GM12878 (cell line): ENCODE data around the gene DDR1. TPM values are rescaled to one million over a fixed set of nuclear protein-coding genes. Genes with fewer than 3 reads are reported as not detected.
"Not testable (repeated sequence)": the region's sequence is repeated elsewhere in the genome, so short reads cannot be mapped to it uniquely, and the experiment has no call there.

Source experiments
- ATAC-seq: fragments of 200-7000 bp; cut with Tn5 transposase; 3 replicates; pipeline ENCODE4 v1.9.1; 2020; ENCODE audit warnings: mild to moderate bottlenecking, moderate library complexity
- BruUV-seq: library from RNA; stranded (reverse); fragments of 400-500 nt; replicated peaks from 2 replicates; lab custom pipeline; 2021; lab: Mats Ljungman, UMichigan
- CTCF ChIA-PET: fragments of 300-600 bp; sonication (Branson Sonifier 250); formaldehyde crosslinking; extraction: SDS; loops from one replicate; lab custom pipeline; 2021; ENCODE audit warnings: inconsistent platforms; lab: Yijun Ruan, JAX
- POLR2A ChIA-PET: fragments of 350-600 bp; formaldehyde crosslinking; extraction: SDS; loops from one replicate; lab custom pipeline; 2021; ENCODE audit warnings: inconsistent platforms; lab: Charles Lee
- RAD21 ChIA-PET: fragments of 300-600 bp; sonication (Branson Sonifier 250); formaldehyde crosslinking; loops from one replicate; lab custom pipeline; 2023; ENCODE audit warnings: antibody characterized with exemption; ENCODE audit not compliant: unreplicated experiment; lab: Charles Lee
- SMC1A ChIA-PET: fragments of 300-600 bp; sonication (Branson Sonifier 250); formaldehyde crosslinking; loops from one replicate; lab custom pipeline; 2023; ENCODE audit not compliant: unreplicated experiment, uncharacterized antibody; lab: Charles Lee
- DNase-seq: peaks from one replicate; pipeline ENCODE4 v3.0.0-alpha.2; 2011; ENCODE audit warnings: low read depth, low spot score
- FAIRE-seq: peaks from 3 replicates; lab custom pipeline; 2011; peaks lifted over from hg19 to GRCh38; lab: Jason Lieb, UNC
- H2AFZ ChIP-seq: 2 replicates; pipeline ENCODE4 v1.6.0; 2011; ENCODE audit warnings: low read depth, low read length, control low read depth; ENCODE audit not compliant: control insufficient read depth
- H3K27ac ChIP-seq: 2 replicates; pipeline ENCODE4 v1.5.1; 2011; ENCODE audit warnings: control low read depth; ENCODE audit not compliant: control insufficient read depth, insufficient read depth
- H3K27me3 ChIP-seq, 2 experiments: replicated peaks in 1 of 2; 2 replicates each; pipeline versions ENCODE4 v1.6.0 to v1.6.1; 2011; ENCODE audit warnings: low read length in 1 of 2; ENCODE audit not compliant: control insufficient read depth in 2 of 2, insufficient read depth in 2 of 2
- H3K36me3 ChIP-seq, 2 experiments: 2 replicates each; pipeline ENCODE4 v1.5.1; 2011; ENCODE audit warnings: low read length in 1 of 2; ENCODE audit not compliant: control insufficient read depth in 2 of 2, insufficient read depth in 2 of 2
- H3K4me1 ChIP-seq: 2 replicates; pipeline ENCODE4 v1.6.1; 2011; ENCODE audit warnings: mild to moderate bottlenecking, low read length, moderate library complexity, mixed read lengths; ENCODE audit not compliant: control insufficient read depth, insufficient read depth
- H3K4me2 ChIP-seq: 2 replicates; pipeline ENCODE4 v1.6.0; 2011; ENCODE audit warnings: control low read depth; ENCODE audit not compliant: control insufficient read depth, insufficient read depth
- H3K4me3 ChIP-seq: fragments of 200-600 bp; sonication (generic); 2 replicates; pipeline ENCODE4 v1.5.1; 2016
- H3K79me2 ChIP-seq: 2 replicates; pipeline ENCODE4 v1.6.0; 2011; ENCODE audit warnings: low read length; ENCODE audit not compliant: control insufficient read depth, insufficient read depth
- H3K9ac ChIP-seq: 2 replicates; pipeline ENCODE4 v1.8.0; 2011; ENCODE audit warnings: low read length, control low read depth, mixed read lengths; ENCODE audit not compliant: control insufficient read depth, insufficient read depth
- H3K9me3 ChIP-seq: replicated peaks from 3 replicates; pipeline ENCODE4 v1.5.1; 2011; ENCODE audit warnings: mild to moderate bottlenecking, low read length; ENCODE audit not compliant: control insufficient read depth, insufficient read depth
- H4K20me1 ChIP-seq: 2 replicates; pipeline ENCODE4 v1.6.0; 2011; ENCODE audit not compliant: control insufficient read depth, insufficient read depth
- ESRRA ChIP-seq: IDR thresholded peaks from 2 replicates; pipeline ENCODE4 v1.6.1; 2012; ENCODE audit warnings: mild to moderate bottlenecking, low read length, improper control_type of control experiment
- MXI1 ChIP-seq: fragments of 150-350 bp; IDR thresholded peaks from 2 replicates; pipeline ENCODE4 v1.6.1; 2011; ENCODE audit warnings: low read depth, mild to moderate bottlenecking, inconsistent platforms, low read length, improper control_type of control experiment
- NRF1 ChIP-seq: conservative IDR thresholded peaks from 2 replicates; pipeline ENCODE4 v1.6.1; 2011; ENCODE audit warnings: mild to moderate bottlenecking, low read depth, low read length, improper control_type of control experiment
- POLR2AphosphoS5 ChIP-seq: IDR thresholded peaks from 2 replicates; pipeline ENCODE4 v1.6.1; 2011; ENCODE audit warnings: mild to moderate bottlenecking, low read length, inconsistent platforms
- RELB ChIP-seq: fragments of 450-650 bp; IDR thresholded peaks from 2 replicates; pipeline ENCODE4 v1.6.1; 2017; ENCODE audit warnings: low read depth, mild to moderate bottlenecking, moderate library complexity
- WGBS: methylation state at CpG from one replicate; pipeline ENCODE4 v1.1.6; 2016; ENCODE audit warnings: low lambda C conversion rate; ENCODE audit not compliant: insufficient replicate concordance, insufficient coverage; ENCODE audit errors: missing lambda C conversion rate; 5-methylcytosine and 5-hydroxymethylcytosine counted together
- in situ Hi-C: fragments of 300-500 bp; cut with MboI; formaldehyde crosslinking; loops from 9 replicates; pipeline ENCODE4 v1.14.3; 2018; ENCODE audit warnings: mixed read lengths
- intact Hi-C: fragments of 100-400 bp; cut with micrococcal nuclease; formaldehyde crosslinking; loops from one replicate; pipeline ENCODE4 v1.14.2; 2022; ENCODE audit not compliant: unreplicated experiment
- polyA plus RNA-seq, 11 experiments: library from polyadenylated mRNA; depleted of rRNA in 4 of 11; unstranded in 6 of 11; stranded (reverse) in 5 of 11; fragments of >200 nt; fragmentation: Nextera tagmentation in 4 of 11; fragmentation: Illumina TruSeq in 1 of 11; extraction: Ambion mirVana in 4 of 11; extraction: Trizol in 1 of 11; gene quantifications; 1 replicate in 1 of 11; 2 replicates in 10 of 11; pipeline versions ENCODE4 v1.2.1 to v1.2.3, GENCODE V29; 2011 to 2016; ENCODE audit warnings: inconsistent platforms in 2 of 11, missing spikeins in 2 of 11, low read depth in 1 of 11
- total RNA-seq, 4 experiments: library from RNA; depleted of rRNA in 3 of 4; stranded (reverse); fragments of >200 nt in 3 of 4; fragmentation: Illumina TruSeq in 1 of 4; extraction: Trizol in 1 of 4; gene quantifications; 2 replicates each; pipeline versions ENCODE4 v1.2.1 to v1.2.3, GENCODE V29; 2013 to 2021
- TF ChIP-seq, protein P1 (sequence below): fragments of 450-650 bp; formaldehyde crosslinking; IDR thresholded peaks from 2 replicates; pipeline ENCODE4 v1.4.0; 2022; ENCODE audit warnings: mild to moderate bottlenecking, moderate library complexity
- TF ChIP-seq, protein P2 (sequence below): IDR thresholded peaks from 2 replicates; pipeline ENCODE4 v1.6.1; 2011; ENCODE audit warnings: low read depth, mild to moderate bottlenecking, low read length, moderate library complexity, borderline replicate concordance; ENCODE audit errors: extremely low read depth

The DDR1 gene
- total and polyA plus RNA-seq, 10 of the 15 experiments (the other 5 are each of a cell fraction or from before 2014, with no cell fraction given): 1.1 to 39.0 (median 11.9) TPM

GRCh38 chr6:30910473-30910872 is 26.2 kb downstream of the DDR1 start:
- ChIA-PET POLR2A (interaction anchor here (0.6 to 1.4 kb wide), 4 partner anchors 24 to 28 kb away, joined by 3 read pairs; partner anchors contain the start of gene DDR1), RAD21 (interaction anchor here (1.1 kb wide), 1 partner anchor 26 kb away, joined by 3 read pairs; the partner anchor contains the start of gene DDR1), CTCF (interaction anchor here (0.6 kb wide), 1 partner anchor 169 kb away, joined by 3 read pairs; no protein-coding TSS in a partner anchor)
- intact Hi-C loops, H3K9me3 ChIP-seq, DNase-seq, FAIRE-seq, H3K36me3 ChIP-seq, BruUV-seq, ATAC-seq, H3K27ac ChIP-seq, H3K9ac ChIP-seq, SMC1A ChIA-PET, H3K27me3 ChIP-seq, H3K4me2 ChIP-seq, H2AFZ ChIP-seq, in situ Hi-C loops, H3K4me3 ChIP-seq, H4K20me1 ChIP-seq: not testable (repeated sequence)
- 94% methylated on average over 12 of the region's 12 CpGs for WGBS
- H3K4me1 ChIP-seq: peaks cover 11% of the 10 kb centered on the region
- H3K79me2 ChIP-seq: peaks cover 20% of the 10 kb centered on the region

- CTCF ChIA-PET: interaction anchor here (0.9 to 9.3 kb wide), 30 partner anchors 12 to 459 kb away, joined by 3 to 122 read pairs (median 8); partner anchors contain the start of genes DDR1 and DHX16
- in situ Hi-C loops (no loop called here), intact Hi-C loops (no loop called here)
- Histone ChIP-seq H3K27ac (0 out of 2 replicates have a peak overlapping the region, but pooled peaks have one; percentile 56), H3K36me3 (peaks cover 6 to 8% of the 10 kb centered on the region in 2 experiments; a peak in 3 of 4 replicates), H3K9me3 (no peaks in the 10 kb centered on the region), H2AFZ (no peak overlapping the region), H3K27me3 (no peaks in the 10 kb centered on the region), H3K4me1 (peaks cover 11% of the 10 kb centered on the region), H3K4me3 (peak overlapping the region; percentile 91; the same call in 1 of the 2 replicates), H3K4me2 (peak overlapping the region; percentile 99; the same call in 1 of the 2 replicates), H4K20me1 (no peaks in the 10 kb centered on the region), H3K9ac (no peak overlapping the region), H3K79me2 (peaks cover 20% of the 10 kb centered on the region)
- POLR2A ChIA-PET: interaction anchor here (0.6 to 4.4 kb wide), 18 partner anchors 10 to 544 kb away, joined by 3 to 50 read pairs (median 3); partner anchors contain the start of genes DDR1, FLOT1 and MDC1
- WGBS: 97% methylated on average over 8 of the region's 8 CpGs
- TSS peak; percentile 47 for BruUV-seq
- DNase-seq (no peak), ATAC-seq (no peak), FAIRE-seq (no peak)
- RAD21 ChIA-PET: interaction anchor here (0.7 to 4.6 kb wide), 46 partner anchors 8 to 459 kb away, joined by 3 to 138 read pairs (median 6); partner anchors contain the start of genes DDR1, IER3, PSORS1C1 and TUBB
- SMC1A ChIA-PET: interaction anchor here (0.5 to 7.9 kb wide), 24 partner anchors 13 to 298 kb away, joined by 3 to 141 read pairs (median 5); partner anchors contain the start of genes DDR1 and MRPS18B
- no peak for TF ChIP-seq POLR2AphosphoS5
- TF ChIP-seq NRF1: no peak
- TF ChIP-seq MXI1: no peak
- TF ChIP-seq ESRRA: no peak
- TF ChIP-seq, protein P1, sequence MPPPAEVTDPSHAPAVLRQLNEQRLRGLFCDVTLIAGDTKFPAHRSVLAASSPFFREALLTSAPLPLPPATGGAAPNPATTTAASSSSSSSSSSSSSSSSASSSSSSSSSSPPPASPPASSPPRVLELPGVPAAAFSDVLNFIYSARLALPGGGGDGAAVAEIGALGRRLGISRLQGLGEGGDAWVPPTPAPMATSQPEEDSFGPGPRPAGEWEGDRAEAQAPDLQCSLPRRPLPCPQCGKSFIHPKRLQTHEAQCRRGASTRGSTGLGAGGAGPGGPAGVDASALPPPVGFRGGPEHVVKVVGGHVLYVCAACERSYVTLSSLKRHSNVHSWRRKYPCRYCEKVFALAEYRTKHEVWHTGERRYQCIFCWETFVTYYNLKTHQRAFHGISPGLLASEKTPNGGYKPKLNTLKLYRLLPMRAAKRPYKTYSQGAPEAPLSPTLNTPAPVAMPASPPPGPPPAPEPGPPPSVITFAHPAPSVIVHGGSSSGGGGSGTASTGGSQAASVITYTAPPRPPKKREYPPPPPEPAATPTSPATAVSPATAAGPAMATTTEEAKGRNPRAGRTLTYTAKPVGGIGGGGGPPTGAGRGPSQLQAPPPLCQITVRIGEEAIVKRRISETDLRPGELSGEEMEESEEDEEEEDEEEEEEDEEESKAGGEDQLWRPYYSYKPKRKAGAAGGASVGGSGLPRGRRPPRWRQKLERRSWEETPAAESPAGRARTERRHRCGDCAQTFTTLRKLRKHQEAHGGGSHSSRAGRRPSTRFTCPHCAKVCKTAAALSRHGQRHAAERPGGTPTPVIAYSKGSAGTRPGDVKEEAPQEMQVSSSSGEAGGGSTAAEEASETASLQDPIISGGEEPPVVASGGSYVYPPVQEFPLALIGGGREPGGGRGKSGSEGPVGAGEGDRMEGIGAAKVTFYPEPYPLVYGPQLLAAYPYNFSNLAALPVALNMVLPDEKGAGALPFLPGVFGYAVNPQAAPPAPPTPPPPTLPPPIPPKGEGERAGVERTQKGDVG: no peak
- TF ChIP-seq RELB: no peak
- TF ChIP-seq, protein P2, sequence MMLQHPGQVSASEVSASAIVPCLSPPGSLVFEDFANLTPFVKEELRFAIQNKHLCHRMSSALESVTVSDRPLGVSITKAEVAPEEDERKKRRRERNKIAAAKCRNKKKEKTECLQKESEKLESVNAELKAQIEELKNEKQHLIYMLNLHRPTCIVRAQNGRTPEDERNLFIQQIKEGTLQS: no peak
Measured at GRCh38 chr6:30912746-30913520, 28.6 kb downstream of the DDR1 start.
